HEK293 (cell line): Measurements from ENCODE around the gene NCEH1.
A peak's percentile ranks its signal among the peaks of the same experiment; 100 is the strongest.

Experiments
- GLIS1 ChIP-seq: fragments of 450-650 bp; formaldehyde crosslinking; IDR thresholded peaks from 2 replicates; pipeline ENCODE4 v1.5.1; 2016; ENCODE audit warnings: missing biosample characterization, missing genetic modification characterization
- GLIS2 ChIP-seq: fragments of 450-650 bp; formaldehyde crosslinking; IDR thresholded peaks from 2 replicates; pipeline ENCODE4 v1.5.1; 2016; ENCODE audit warnings: missing biosample characterization, missing genetic modification characterization
- OVOL3 ChIP-seq: fragments of 450-650 bp; formaldehyde crosslinking; IDR thresholded peaks from 2 replicates; pipeline ENCODE4 v1.5.1; 2016; ENCODE audit warnings: missing biosample characterization, missing genetic modification characterization
- PRDM1 ChIP-seq: fragments of 450-650 bp; formaldehyde crosslinking; IDR thresholded peaks from 2 replicates; pipeline ENCODE4; 2016; ENCODE audit warnings: missing biosample characterization, missing genetic modification characterization
- PRDM4 ChIP-seq: fragments of 450-650 bp; formaldehyde crosslinking; IDR thresholded peaks from 2 replicates; pipeline ENCODE4 v1.5.1; 2017; ENCODE audit warnings: missing biosample characterization, missing genetic modification characterization
- TSHZ1 ChIP-seq: fragments of 450-650 bp; formaldehyde crosslinking; IDR thresholded peaks from 2 replicates; pipeline ENCODE4 v1.5.1; 2016; ENCODE audit warnings: missing biosample characterization, missing genetic modification characterization, borderline replicate concordance
- YY1 ChIP-seq: fragments of 450-650 bp; formaldehyde crosslinking; IDR thresholded peaks from 2 replicates; pipeline ENCODE4 v1.5.1; 2018; ENCODE audit warnings: missing biosample characterization, missing genetic modification characterization
- ZBTB1 ChIP-seq: fragments of 450-650 bp; formaldehyde crosslinking; IDR thresholded peaks from 2 replicates; pipeline ENCODE4 v1.5.1; 2016; ENCODE audit warnings: missing biosample characterization, missing genetic modification characterization
- ZFP37 ChIP-seq: fragments of 450-650 bp; formaldehyde crosslinking; IDR thresholded peaks from 2 replicates; pipeline ENCODE4 v1.5.1; 2016; ENCODE audit warnings: missing biosample characterization, missing genetic modification characterization
- ZIC2 ChIP-seq: fragments of 450-650 bp; formaldehyde crosslinking; IDR thresholded peaks from 2 replicates; pipeline ENCODE4 v1.5.1; 2016; ENCODE audit warnings: missing biosample characterization, missing genetic modification characterization
- ZNF214 ChIP-seq: fragments of 450-650 bp; formaldehyde crosslinking; IDR thresholded peaks from 2 replicates; pipeline ENCODE4 v1.5.1; 2017; ENCODE audit warnings: missing biosample characterization, mild to moderate bottlenecking, missing genetic modification characterization, borderline replicate concordance
- ZNF221 ChIP-seq: fragments of 450-650 bp; formaldehyde crosslinking; IDR thresholded peaks from 2 replicates; pipeline ENCODE4 v1.5.1; 2017; ENCODE audit warnings: missing biosample characterization, missing genetic modification characterization, borderline replicate concordance
- ZNF26 ChIP-seq: fragments of 450-650 bp; formaldehyde crosslinking; IDR thresholded peaks from 2 replicates; pipeline ENCODE4 v1.5.1; 2016; ENCODE audit warnings: missing biosample characterization, missing genetic modification characterization
- ZNF274 ChIP-seq, 2 experiments: fragments of 200-500 bp in 1 of 2; fragments of 450-650 bp in 1 of 2; sonication (Bioruptor generic) in 1 of 2; formaldehyde crosslinking in 1 of 2; IDR thresholded peaks; 2 replicates each; pipeline versions ENCODE4 v1.5.1 to v1.6.1; 2014 to 2016; ENCODE audit warnings: borderline replicate concordance in 1 of 2, inconsistent platforms in 1 of 2, low read length in 1 of 2, missing biosample characterization in 1 of 2, missing genetic modification characterization in 1 of 2
- ZNF280C ChIP-seq: fragments of 450-650 bp; formaldehyde crosslinking; IDR thresholded peaks from 2 replicates; pipeline ENCODE4 v1.5.1; 2016; ENCODE audit warnings: missing biosample characterization, missing genetic modification characterization
- ZNF366 ChIP-seq: fragments of 450-650 bp; formaldehyde crosslinking; conservative IDR thresholded peaks from 2 replicates; pipeline ENCODE4 v1.5.1; 2016; ENCODE audit warnings: missing biosample characterization, missing genetic modification characterization
- ZNF488 ChIP-seq: fragments of 450-650 bp; formaldehyde crosslinking; IDR thresholded peaks from 2 replicates; pipeline ENCODE4 v1.5.1; 2016; ENCODE audit warnings: missing biosample characterization, missing genetic modification characterization
- ZNF600 ChIP-seq: fragments of 450-650 bp; formaldehyde crosslinking; IDR thresholded peaks from 2 replicates; pipeline ENCODE4 v1.5.1; 2016; ENCODE audit warnings: missing biosample characterization, missing genetic modification characterization
- ZNF624 ChIP-seq: fragments of 450-650 bp; formaldehyde crosslinking; IDR thresholded peaks from 2 replicates; pipeline ENCODE4 v1.5.1; 2017; ENCODE audit warnings: missing biosample characterization, missing genetic modification characterization
- ZNF639 ChIP-seq: fragments of 450-650 bp; formaldehyde crosslinking; IDR thresholded peaks from 2 replicates; pipeline ENCODE4 v1.5.1; 2016; ENCODE audit warnings: missing biosample characterization, missing genetic modification characterization
- ZNF654 ChIP-seq: fragments of 450-650 bp; formaldehyde crosslinking; IDR thresholded peaks from 2 replicates; pipeline ENCODE4 v1.5.1; 2016; ENCODE audit warnings: low read depth, missing biosample characterization, missing genetic modification characterization
- ZNF785 ChIP-seq: fragments of 450-650 bp; formaldehyde crosslinking; IDR thresholded peaks from 2 replicates; pipeline ENCODE4 v1.5.1; 2016; ENCODE audit warnings: missing biosample characterization, missing genetic modification characterization
- ZSCAN4 ChIP-seq: fragments of 450-650 bp; formaldehyde crosslinking; IDR thresholded peaks from 2 replicates; pipeline ENCODE4 v1.5.1; 2017; ENCODE audit warnings: missing biosample characterization, missing genetic modification characterization
- ZXDB ChIP-seq: fragments of 450-650 bp; formaldehyde crosslinking; IDR thresholded peaks from 2 replicates; pipeline ENCODE4 v1.5.1; 2016; ENCODE audit warnings: missing biosample characterization, missing genetic modification characterization

The NCEH1 gene

GRCh38 chr3:172658344-172659245 is 52.3 kb downstream of the NCEH1 start (continued):
- TF ChIP-seq ZNF624 (tag by site-specific recombination) (no peak), ZNF366 (tag by site-specific recombination) (peak; percentile 77), OVOL3 (no peak), ZSCAN4 (tag by site-specific recombination) (no peak), YY1 (tag by site-specific recombination) (no peak), ZNF600 (tag by site-specific recombination) (peak; percentile 82), ZNF280C (no peak), ZNF488 (no peak), GLIS1 (tag by site-specific recombination) (peak; percentile 86), ZNF639 (peak; percentile 56), ZNF221 (no peak), ZBTB1 (tag by site-specific recombination) (no peak), ZFP37 (tag by site-specific recombination) (0 out of 2 replicates have a peak, but pooled peaks have one; percentile 51), GLIS2 (peak; percentile 37; the same call in 1 of the 2 replicates), ZNF274 (IDR thresholded peaks at IDR 0.05; ENCODE audit: low read length) (no peak), ZNF274 (tag by site-specific recombination; IDR thresholded peaks at IDR 0.05; ENCODE audit: borderline replicate concordance) (no peak), PRDM1 (no peak), ZNF214 (tag by site-specific recombination) (no peak), ZXDB (0 out of 2 replicates have a peak, but pooled peaks have one; percentile 21), PRDM4 (no peak), TSHZ1 (tag by site-specific recombination) (0 out of 2 replicates have a peak, but pooled peaks have one; percentile 50), ZNF785 (tag by site-specific recombination) (no peak), ZNF26 (tag by site-specific recombination) (no peak), ZNF654 (no peak), ZIC2 (tag by site-specific recombination) (0 out of 2 replicates have a peak, but pooled peaks have one; percentile 7)
